Left lung (tissue), 10 donors: ENCODE results near the gene CCNL2. TPM values are rescaled to one million over a fixed set of nuclear protein-coding genes. Genes with fewer than 3 reads are reported as not detected.
"Not testable (repeated sequence)": the region's sequence is repeated elsewhere in the genome, so short reads cannot be mapped to it uniquely, and the experiment has no call there.

Experiments
- ATAC-seq: fragments of 200-7000 bp; cut with Tn5 transposase; one replicate; pipeline ENCODE4 v1.9.1; 2020; ENCODE audit warnings: moderate library complexity
- DNase-seq, 4 donors: peaks; one replicate each; pipeline ENCODE4 v3.0.0-alpha.2; 2013 to 2020
- H3K27ac ChIP-seq, 2 donors: fragments of 200-600 bp; sonication (generic) in 1 of 2; one replicate each; pipeline versions ENCODE4 v1.5.0 to v1.8.0; 2020 to 2021
- H3K27me3 ChIP-seq, 2 donors: fragments of 200-600 bp; sonication (generic) in 1 of 2; one replicate each; pipeline versions ENCODE4 v1.5.0 to v1.8.0; 2020 to 2021
- H3K36me3 ChIP-seq, 2 donors: fragments of 200-600 bp; sonication (generic) in 1 of 2; one replicate each; pipeline versions ENCODE4 v1.5.0 to v1.8.0; 2020 to 2021
- H3K4me1 ChIP-seq, 2 donors: fragments of 200-600 bp; one replicate each; pipeline ENCODE4 v1.8.0; 2021
- H3K4me3 ChIP-seq, 2 donors: fragments of 200-600 bp; sonication (generic) in 1 of 2; one replicate each; pipeline versions ENCODE4 v1.5.0 to v1.8.0; 2020 to 2021; ENCODE audit warnings: mild to moderate bottlenecking in 1 of 2
- H3K9me3 ChIP-seq, 2 donors: fragments of 200-600 bp; sonication (generic) in 1 of 2; one replicate each; pipeline versions ENCODE4 v1.5.0 to v1.8.0; 2020 to 2021
- CTCF ChIP-seq, 2 donors: fragments of 200-600 bp; sonication (generic) in 1 of 2; IDR thresholded peaks; one replicate each; pipeline versions ENCODE4 v1.5.0 to v1.8.0; 2021; ENCODE audit warnings: antibody characterized with exemption in 2 of 2
- intact Hi-C, 2 donors: fragments of 100-400 bp; cut with DNase I; formaldehyde crosslinking; loops; one replicate each; pipeline versions ENCODE4 v1.11.2 to v1.14.2; 2022
- polyA plus RNA-seq, 6 donors: library from polyadenylated mRNA; unstranded; fragments of 120-200 nt; gene quantifications; one replicate each; pipeline ENCODE4 v1.2.1, GENCODE V29; 2013; ENCODE audit not compliant: insufficient read length in 6 of 6
- total RNA-seq, 2 donors: library from RNA; stranded (reverse); fragmentation: NEBNext Ultra II Directional; extraction: Animal tissue kit (Norgen Biotek cat#: 25700); gene quantifications; one replicate each; pipeline ENCODE4 v1.2.1, GENCODE V29; 2021
- donor health status: DM: no; HTN: yes; CAD: no.
- donor health status: DM: no; HTN: no; CAD: no.

The CCNL2 gene
- total and polyA plus RNA-seq, 8 donors: 142 to 405 (median 310) TPM

- intact Hi-C loops: no loop called here
- ATAC-seq: no peak
These were observed 16.6 kb upstream of the CCNL2 start for GRCh38 chr1:1415751-1416150.

DNA sequence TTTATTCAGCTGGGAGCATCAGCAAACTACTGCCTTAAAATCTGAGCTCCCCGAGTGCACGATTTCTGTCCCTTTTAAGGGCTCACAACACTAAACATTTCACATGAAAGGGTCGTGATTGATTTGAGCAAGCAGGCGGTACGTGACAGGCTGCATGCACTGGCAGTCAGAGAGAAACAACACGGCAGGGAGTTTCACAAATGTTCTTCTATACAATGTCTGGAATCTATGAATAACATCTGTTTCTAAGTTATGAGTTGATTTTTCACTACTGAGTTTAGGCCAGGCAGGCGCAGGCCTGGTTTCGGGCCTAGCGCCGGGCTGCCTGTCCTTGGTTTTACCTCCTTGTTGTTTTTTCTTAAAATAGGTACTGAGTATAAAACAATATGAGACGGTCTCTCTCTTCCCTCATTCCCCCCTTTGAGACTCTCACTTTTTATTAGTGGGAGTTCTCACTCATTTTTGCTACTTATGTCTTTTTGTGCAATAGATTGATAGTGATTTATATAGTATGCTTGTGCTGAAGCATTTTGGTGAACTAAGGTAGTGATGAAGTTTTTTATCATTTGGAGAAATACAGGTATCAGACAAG lies 13.3 kb upstream of the CCNL2 start:
- H3K27ac ChIP-seq, H3K27me3 ChIP-seq, ATAC-seq, H3K4me3 ChIP-seq, H3K36me3 ChIP-seq, H3K9me3 ChIP-seq, intact Hi-C loops: not testable (repeated sequence)
- peaks cover 9 to 22% of the 10 kb centered on the region in 2 donors for H3K4me1 ChIP-seq
- DNase-seq: peak in 1 of 4 donors; percentile 4

More at GRCh38 chr1:1415751-1416150, 16.6 kb upstream of the CCNL2 start:
- Histone ChIP-seq H3K36me3 (no peaks in the 10 kb centered on the region), H3K27me3 (peaks cover 0 to 15% of the 10 kb centered on the region in 2 donors), H3K4me1 (peaks cover 0 to 16% of the 10 kb centered on the region in 2 donors), H3K4me3 (no peak overlapping the region), H3K27ac (no peak overlapping the region), H3K9me3 (peaks cover 0 to 5% of the 10 kb centered on the region in 2 donors)
- DNase-seq: peak in 1 of 4 donors; percentile 34
- TF ChIP-seq CTCF (IDR thresholded peaks at IDR 0.05): no peak

DNA sequence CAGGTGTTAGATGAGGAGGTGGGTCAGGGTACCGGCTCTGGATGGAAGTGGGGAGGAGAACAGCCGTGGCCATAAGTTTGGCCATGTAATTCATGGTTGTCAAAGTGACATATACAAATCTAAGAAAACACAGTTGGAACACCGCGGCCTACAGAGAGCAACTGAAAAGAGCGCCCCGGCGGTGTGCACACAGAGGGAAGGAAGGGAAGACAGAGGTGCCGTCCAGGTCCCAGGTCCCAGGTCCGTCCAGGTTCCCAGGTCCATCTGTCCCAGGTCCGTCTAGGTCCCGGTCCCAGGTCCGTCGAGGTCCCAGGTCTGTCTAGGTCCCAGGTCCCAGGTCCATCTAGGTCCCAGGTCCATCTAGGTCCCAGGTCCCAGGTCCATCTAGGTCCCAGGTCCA lies 12.5 kb upstream of the CCNL2 start:
- intact Hi-C loops: no loop called here
- H3K4me1 ChIP-seq: peaks cover 9 to 23% of the 10 kb centered on the region in 2 donors
- no peaks in the 10 kb centered on the region for H3K27me3 ChIP-seq
- H3K9me3 ChIP-seq: peaks cover 0 to 5% of the 10 kb centered on the region in 2 donors
- no peaks in the 10 kb centered on the region for H3K36me3 ChIP-seq
- DNase-seq: peak in 1 of 4 donors; percentile 44
- no peak for ATAC-seq
- no peak overlapping the region for H3K27ac ChIP-seq
- H3K4me3 ChIP-seq: no peak overlapping the region
- no peak for TF ChIP-seq CTCF (IDR thresholded peaks at IDR 0.05)

DNA sequence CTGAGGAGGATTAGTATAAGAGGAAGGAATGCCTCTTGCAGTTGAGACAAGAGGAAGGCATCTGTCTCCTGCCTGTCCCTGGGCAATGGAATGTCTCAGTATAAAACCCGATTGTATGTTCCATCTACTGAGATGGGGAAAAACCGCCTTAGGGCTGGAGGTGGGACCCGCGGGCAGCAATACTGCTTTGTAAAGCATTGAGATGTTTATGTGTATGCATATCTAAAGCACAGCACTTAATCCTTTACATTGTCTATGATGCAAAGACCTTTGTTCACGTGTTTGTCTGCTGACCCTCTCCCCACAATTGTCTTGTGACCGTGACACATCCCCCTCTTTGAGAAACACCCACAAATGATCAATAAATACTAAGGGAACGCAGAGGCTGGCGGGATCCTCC lies 11.1 kb upstream of the CCNL2 start:
- H3K9me3 ChIP-seq, H3K36me3 ChIP-seq, H3K27me3 ChIP-seq, DNase-seq, intact Hi-C loops, ATAC-seq, H3K27ac ChIP-seq, H3K4me3 ChIP-seq: not testable (repeated sequence)
- peaks cover 9 to 37% of the 10 kb centered on the region in 2 donors for H3K4me1 ChIP-seq

DNA sequence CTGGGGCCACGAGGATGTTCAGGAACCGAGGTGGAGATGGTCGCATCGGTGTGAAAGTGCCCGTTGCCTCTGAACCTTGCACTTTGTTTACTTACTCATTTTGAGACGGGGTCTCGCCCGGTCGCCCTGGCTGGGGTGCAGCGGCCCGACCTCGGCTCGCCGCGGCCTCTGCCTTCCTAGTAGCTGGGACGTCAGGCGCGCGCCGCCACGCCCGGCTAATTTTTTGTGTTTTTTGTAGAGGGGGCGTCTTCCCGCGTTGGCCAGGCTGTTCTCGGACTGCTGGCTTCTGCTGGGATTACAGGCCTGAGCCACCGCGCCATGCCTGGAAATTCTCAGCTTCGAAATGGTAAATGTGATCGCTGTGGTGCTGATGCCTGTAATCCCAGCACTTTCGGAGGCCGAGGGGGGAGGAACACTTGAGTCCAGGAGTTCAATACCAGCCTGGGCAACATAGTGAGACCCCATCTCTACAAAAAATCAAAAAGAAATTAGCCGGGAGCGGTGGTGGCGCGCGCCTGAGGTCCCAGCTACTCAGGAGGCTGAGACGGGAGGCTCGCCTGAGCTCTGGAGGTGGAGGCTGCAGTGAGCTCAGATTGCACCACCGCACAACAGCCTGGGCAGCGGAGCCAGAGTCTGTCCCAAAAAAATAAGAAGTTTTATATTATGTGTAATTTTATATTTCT lies 8.6 kb upstream of the CCNL2 start:
- ATAC-seq (no peak), DNase-seq (peak in 1 of 4 donors; percentile 79)
- peaks cover 0 to 5% of the 10 kb centered on the region in 2 donors for H3K9me3 ChIP-seq
- intact Hi-C loops: no loop called here
- peak overlapping the region; percentile 86 to 99 for H3K4me3 ChIP-seq
- no peaks in the 10 kb centered on the region for H3K27me3 ChIP-seq
- H3K36me3 ChIP-seq: peaks cover 0 to 31% of the 10 kb centered on the region in 2 donors
- peak overlapping the region; percentile 72 to 91 for H3K27ac ChIP-seq
- peaks cover 9 to 47% of the 10 kb centered on the region in 2 donors for H3K4me1 ChIP-seq
- no peak for TF ChIP-seq CTCF (IDR thresholded peaks at IDR 0.05)

- peak within 1 kb of the TSS; percentile 72 to 91 for H3K27ac ChIP-seq
- no peaks in the 10 kb centered on the region for H3K27me3 ChIP-seq
- DNase-seq (peak; percentile 88 to 98 (median 94)), ATAC-seq (peak; percentile 99)
- H3K4me1 ChIP-seq: peaks cover 9 to 48% of the 10 kb centered on the region in 2 donors
- peaks cover 0 to 38% of the 10 kb centered on the region in 2 donors for H3K36me3 ChIP-seq
- H3K4me3 ChIP-seq: peak within 1 kb of the TSS; percentile 86 to 99
- peak in 1 of 2 donors; percentile 2 for TF ChIP-seq CTCF (IDR thresholded peaks at IDR 0.05)
- intact Hi-C loops: no loop called here
- peaks cover 0 to under 1% of the 10 kb centered on the region in 2 donors for H3K9me3 ChIP-seq
These were observed 7.9 kb upstream of the CCNL2 start, which contains the start of gene MRPL20 for GRCh38 chr1:1406821-1407635. Gene MRPL20 (minus strand): TSS chr1:1407293. CDS start chr1:1407217, 76 bp downstream.
